Measurements from ENCODE around the gene GGNBP2. TPM values are rescaled to one million over a fixed set of nuclear protein-coding genes. Genes with fewer than 3 reads are reported as not detected.

The GGNBP2 gene
- total RNA-seq, 2 donors from 2014 or later: 57.3 to 69.8 TPM

DNA sequence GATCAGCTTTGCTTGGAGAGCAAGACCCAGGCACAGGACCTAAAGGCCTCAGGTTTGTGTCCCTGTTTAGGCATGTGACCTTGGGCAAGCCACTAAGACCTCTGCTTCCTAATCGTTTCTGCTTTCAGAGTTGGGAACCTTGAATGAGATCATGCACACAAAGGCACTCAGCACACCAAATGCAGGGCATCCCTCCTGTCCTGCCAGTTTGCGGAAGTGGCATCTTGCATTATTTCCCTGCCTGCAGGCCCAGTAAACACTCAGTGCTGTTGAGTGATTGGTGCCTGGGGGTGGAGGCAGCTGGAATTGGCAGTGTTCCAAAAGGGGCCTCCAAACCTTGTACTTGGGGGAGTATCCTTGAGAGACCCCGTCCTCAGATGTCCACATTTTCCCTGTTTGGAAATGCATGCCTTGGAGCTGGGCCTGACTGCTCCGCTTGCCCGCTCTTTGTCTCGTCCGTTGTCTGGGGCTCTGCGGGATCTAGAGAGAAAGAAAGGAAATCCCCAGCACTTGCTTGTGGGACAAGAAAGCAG, 85.3 kb downstream of the GGNBP2 start:
- H3K4me3 ChIP-seq: no peak overlapping the region
- H3K27me3 ChIP-seq (replicated peaks; ENCODE audit: insufficient read depth): no peaks in the 10 kb centered on the region
- no peak overlapping the region for H3K27ac ChIP-seq
- TF ChIP-seq, protein P1, sequence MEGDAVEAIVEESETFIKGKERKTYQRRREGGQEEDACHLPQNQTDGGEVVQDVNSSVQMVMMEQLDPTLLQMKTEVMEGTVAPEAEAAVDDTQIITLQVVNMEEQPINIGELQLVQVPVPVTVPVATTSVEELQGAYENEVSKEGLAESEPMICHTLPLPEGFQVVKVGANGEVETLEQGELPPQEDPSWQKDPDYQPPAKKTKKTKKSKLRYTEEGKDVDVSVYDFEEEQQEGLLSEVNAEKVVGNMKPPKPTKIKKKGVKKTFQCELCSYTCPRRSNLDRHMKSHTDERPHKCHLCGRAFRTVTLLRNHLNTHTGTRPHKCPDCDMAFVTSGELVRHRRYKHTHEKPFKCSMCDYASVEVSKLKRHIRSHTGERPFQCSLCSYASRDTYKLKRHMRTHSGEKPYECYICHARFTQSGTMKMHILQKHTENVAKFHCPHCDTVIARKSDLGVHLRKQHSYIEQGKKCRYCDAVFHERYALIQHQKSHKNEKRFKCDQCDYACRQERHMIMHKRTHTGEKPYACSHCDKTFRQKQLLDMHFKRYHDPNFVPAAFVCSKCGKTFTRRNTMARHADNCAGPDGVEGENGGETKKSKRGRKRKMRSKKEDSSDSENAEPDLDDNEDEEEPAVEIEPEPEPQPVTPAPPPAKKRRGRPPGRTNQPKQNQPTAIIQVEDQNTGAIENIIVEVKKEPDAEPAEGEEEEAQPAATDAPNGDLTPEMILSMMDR (IDR thresholded peaks at IDR 0.05): no peak
- DNase-seq (ENCODE audit: low spot score) (no peak), ATAC-seq (ENCODE audit: insufficient number of reproducible peaks, low FRiP score, low read depth) (no peak)
- no peaks in the 10 kb centered on the region for H3K9me3 ChIP-seq
- H3K36me3 ChIP-seq: no peaks in the 10 kb centered on the region
- peaks cover 0 to 7% of the 10 kb centered on the region in 2 donors for H3K4me1 ChIP-seq (ENCODE audit: control insufficient read depth in 1 of 2, low read depth in 2 of 2)

- Histone ChIP-seq H3K27me3 (replicated peaks; ENCODE audit: insufficient read depth) (no peaks in the 10 kb centered on the region), H3K4me3 (no peak overlapping the region), H3K27ac (no peak overlapping the region), H3K4me1 (ENCODE audit: control insufficient read depth in 1 of 2, low read depth in 2 of 2) (peaks cover 0 to 7% of the 10 kb centered on the region in 2 donors), H3K9me3 (no peaks in the 10 kb centered on the region), H3K36me3 (no peaks in the 10 kb centered on the region)
- ATAC-seq (ENCODE audit: insufficient number of reproducible peaks, low FRiP score, low read depth): no peak
- TF ChIP-seq, protein P1 (IDR thresholded peaks at IDR 0.05): no peak
- DNase-seq (ENCODE audit: low spot score): no peak
Observed at GRCh38 chr17:36631022-36631421, 86.3 kb downstream of the GGNBP2 start.

GRCh38 chr17:36632916-36633771, 88.4 kb downstream of the GGNBP2 start:
- TF ChIP-seq, protein P1 (IDR thresholded peaks at IDR 0.05): no peak
- Histone ChIP-seq H3K27me3 (replicated peaks; ENCODE audit: insufficient read depth) (peaks cover under 1% of the 10 kb centered on the region), H3K36me3 (no peaks in the 10 kb centered on the region)

More at GRCh38 chr17:36632916-36633771, 88.4 kb downstream of the GGNBP2 start:
- H3K4me1 ChIP-seq (ENCODE audit: control insufficient read depth in 1 of 2, low read depth in 2 of 2): peaks cover 0 to 7% of the 10 kb centered on the region in 2 donors
- DNase-seq (ENCODE audit: low spot score) (no peak), ATAC-seq (ENCODE audit: insufficient number of reproducible peaks, low FRiP score, low read depth) (no peak)
- no peak overlapping the region for H3K4me3 ChIP-seq
- no peaks in the 10 kb centered on the region for H3K9me3 ChIP-seq
- H3K27ac ChIP-seq: no peak overlapping the region

Other genes starting within 250 kb of the GGNBP2 start
- gene TBC1D3G, start 221.0 kb upstream of the GGNBP2 start, total RNA-seq: not detected
- gene TBC1D3H, start 156.5 kb upstream of the GGNBP2 start, total RNA-seq: under 1 TPM in 1 of 2 donors, not detected in 1; 0.27 TPM
- gene ZNHIT3, start 58.2 kb upstream of the GGNBP2 start, total RNA-seq: 10 to 100 TPM; 13.8 to 27.1 TPM
- 10 to 100 TPM; 43.9 to 66.7 TPM for gene MYO19, start 10.1 kb upstream of the GGNBP2 start, total RNA-seq
- 10 to 100 TPM in 1 of 2 donors, 1 to 10 TPM in 1; 1.8 to 10.7 TPM for gene PIGW, start 9.9 kb upstream of the GGNBP2 start, total RNA-seq
- 10 to 100 TPM; 10.1 to 17.3 TPM for gene DHRS11, start 47.0 kb downstream of the GGNBP2 start, total RNA-seq
- gene MRM1, start 56.7 kb downstream of the GGNBP2 start, total RNA-seq: 1 to 10 TPM; 3.8 to 3.9 TPM

All from thoracic aorta (tissue), 2 donors.